Stimulated activated memory B cell treated with anti-CD40 and anti-IgM and Interleukin-4, amounts not matched to agents 10 μg/mL and 1 μg/mL and 100 μg/mL, for 72 hours (primary cell): ENCODE results near the gene C15orf39.
A peak's percentile ranks its signal among the peaks of the same experiment; 100 is the strongest.

ENCODE experiments used
- ATAC-seq: fragments of 150-1000 bp; cut with Tn5 transposase; 2 replicates; pipeline ENCODE4 v1.10.0; 2021
- H3K27ac Mint-ChIP-seq: one replicate; pipeline ENCODE4 v1.8.0; 2022; ENCODE audit warnings: mild to moderate bottlenecking, mixed read lengths
- H3K27me3 Mint-ChIP-seq: one replicate; pipeline ENCODE4 v1.8.0; 2022; ENCODE audit warnings: mixed read lengths
- H3K36me3 Mint-ChIP-seq: one replicate; pipeline ENCODE4 v1.8.0; 2022; ENCODE audit warnings: mixed read lengths
- H3K4me1 Mint-ChIP-seq: one replicate; pipeline ENCODE4 v1.8.0; 2022; ENCODE audit warnings: mixed read lengths
- H3K4me3 Mint-ChIP-seq: one replicate; pipeline ENCODE4 v1.8.0; 2022; ENCODE audit warnings: mild to moderate bottlenecking, moderate library complexity, mixed read lengths
- H3K9me3 Mint-ChIP-seq: one replicate; pipeline ENCODE4 v1.8.0; 2022; ENCODE audit warnings: mixed read lengths

Gene C15orf39

GRCh38 chr15:75200391-75200764 lies 1.3 kb upstream of the C15orf39 start:
- no peak for ATAC-seq
- no peaks in the 10 kb centered on the region for H3K9me3 Mint-ChIP-seq
- H3K27ac Mint-ChIP-seq: no peak overlapping the region
- H3K4me3 Mint-ChIP-seq: no peak overlapping the region
- H3K27me3 Mint-ChIP-seq: no peaks in the 10 kb centered on the region
- H3K4me1 Mint-ChIP-seq: peaks cover 45% of the 10 kb centered on the region
- H3K36me3 Mint-ChIP-seq: no peaks in the 10 kb centered on the region

GRCh38 chr15:75200765-75201615 lies 692 bp upstream of the C15orf39 start:
- no peak for ATAC-seq
- Mint-ChIP-seq H3K4me1 (peaks cover 47% of the 10 kb centered on the region), H3K36me3 (peaks cover 2% of the 10 kb centered on the region), H3K27ac (peak overlapping the region; percentile 94), H3K27me3 (no peaks in the 10 kb centered on the region), H3K4me3 (peak overlapping the region; percentile 72), H3K9me3 (no peaks in the 10 kb centered on the region)

- H3K4me3 Mint-ChIP-seq: peak overlapping the region; percentile 90
- ATAC-seq: peak; percentile 82
- peak overlapping the region; percentile 94 for H3K27ac Mint-ChIP-seq
- no peaks in the 10 kb centered on the region for H3K27me3 Mint-ChIP-seq
- H3K4me1 Mint-ChIP-seq: peaks cover 53% of the 10 kb centered on the region
- peaks cover 16% of the 10 kb centered on the region for H3K36me3 Mint-ChIP-seq
- no peaks in the 10 kb centered on the region for H3K9me3 Mint-ChIP-seq
Observed at GRCh38 chr15:75202251-75203016, 752 bp downstream of the C15orf39 start.

- Mint-ChIP-seq H3K4me3 (peak overlapping the region; percentile 90), H3K4me1 (peaks cover 47% of the 10 kb centered on the region), H3K36me3 (peaks cover 22% of the 10 kb centered on the region), H3K27me3 (no peaks in the 10 kb centered on the region), H3K9me3 (no peaks in the 10 kb centered on the region), H3K27ac (peak overlapping the region; percentile 94)
- no peak for ATAC-seq
Observed at GRCh38 chr15:75203017-75203907, 1.6 kb downstream of the C15orf39 start.

GRCh38 chr15:75203908-75204263 lies 2.2 kb downstream of the C15orf39 start:
- no peak for ATAC-seq

GRCh38 chr15:75204340-75205063 lies 2.8 kb downstream of the C15orf39 start:
- Mint-ChIP-seq H3K4me3 (peak overlapping the region; percentile 90), H3K4me1 (peaks cover 56% of the 10 kb centered on the region), H3K9me3 (no peaks in the 10 kb centered on the region), H3K27me3 (no peaks in the 10 kb centered on the region), H3K36me3 (peaks cover 34% of the 10 kb centered on the region), H3K27ac (peak overlapping the region; percentile 94)
- ATAC-seq: peak; percentile 74

More at GRCh38 chr15:75203908-75204263, 2.2 kb downstream of the C15orf39 start:
- peak overlapping the region; percentile 90 for H3K4me3 Mint-ChIP-seq
- no peaks in the 10 kb centered on the region for H3K9me3 Mint-ChIP-seq
- H3K4me1 Mint-ChIP-seq: peaks cover 50% of the 10 kb centered on the region
- peak overlapping the region; percentile 94 for H3K27ac Mint-ChIP-seq
- H3K36me3 Mint-ChIP-seq: peaks cover 28% of the 10 kb centered on the region
- H3K27me3 Mint-ChIP-seq: no peaks in the 10 kb centered on the region

- Mint-ChIP-seq H3K4me1 (peaks cover 61% of the 10 kb centered on the region), H3K9me3 (no peaks in the 10 kb centered on the region), H3K27ac (peak overlapping the region; percentile 94), H3K36me3 (peaks cover 39% of the 10 kb centered on the region), H3K4me3 (peak overlapping the region; percentile 90), H3K27me3 (no peaks in the 10 kb centered on the region)
- no peak for ATAC-seq
Observed at GRCh38 chr15:75205064-75205395, 3.3 kb downstream of the C15orf39 start.

- no peak for ATAC-seq
- Mint-ChIP-seq H3K4me3 (no peak overlapping the region), H3K9me3 (no peaks in the 10 kb centered on the region), H3K4me1 (peaks cover 60% of the 10 kb centered on the region), H3K27me3 (no peaks in the 10 kb centered on the region), H3K27ac (no peak overlapping the region), H3K36me3 (peaks cover 49% of the 10 kb centered on the region)
Observed at GRCh38 chr15:75206006-75206405, 4.3 kb downstream of the C15orf39 start.

GRCh38 chr15:75206803-75207617 lies 5.3 kb downstream of the C15orf39 start:
- ATAC-seq: no peak
- Mint-ChIP-seq H3K4me3 (no peak overlapping the region), H3K4me1 (peaks cover 55% of the 10 kb centered on the region), H3K27ac (no peak overlapping the region), H3K36me3 (peaks cover 59% of the 10 kb centered on the region), H3K9me3 (no peaks in the 10 kb centered on the region), H3K27me3 (no peaks in the 10 kb centered on the region)

- H3K27ac Mint-ChIP-seq: no peak overlapping the region
- H3K4me1 Mint-ChIP-seq: peaks cover 55% of the 10 kb centered on the region
- no peak overlapping the region for H3K4me3 Mint-ChIP-seq
- no peaks in the 10 kb centered on the region for H3K9me3 Mint-ChIP-seq
- no peaks in the 10 kb centered on the region for H3K27me3 Mint-ChIP-seq
- ATAC-seq: no peak
- H3K36me3 Mint-ChIP-seq: peaks cover 68% of the 10 kb centered on the region
Observed at GRCh38 chr15:75207618-75208500, 6.2 kb downstream of the C15orf39 start.

GRCh38 chr15:75208501-75209288 lies 7.0 kb downstream of the C15orf39 start:
- Mint-ChIP-seq H3K36me3 (peaks cover 69% of the 10 kb centered on the region), H3K27me3 (no peaks in the 10 kb centered on the region), H3K9me3 (no peaks in the 10 kb centered on the region), H3K4me1 (peaks cover 47% of the 10 kb centered on the region), H3K27ac (no peak overlapping the region), H3K4me3 (no peak overlapping the region)
- ATAC-seq: no peak

- no peak overlapping the region for H3K27ac Mint-ChIP-seq
- H3K4me1 Mint-ChIP-seq: peaks cover 41% of the 10 kb centered on the region
- H3K9me3 Mint-ChIP-seq: no peaks in the 10 kb centered on the region
- H3K27me3 Mint-ChIP-seq: no peaks in the 10 kb centered on the region
- H3K4me3 Mint-ChIP-seq: no peak overlapping the region
- no peak for ATAC-seq
- H3K36me3 Mint-ChIP-seq: peaks cover 69% of the 10 kb centered on the region
Observed at GRCh38 chr15:75209289-75209676, 7.6 kb downstream of the C15orf39 start.
